HEK293T (cell line): ENCODE results near the gene HOMER3.

Experiments
- BHLHE40 ChIP-seq: fragments of 450-650 bp; IDR thresholded peaks from 2 replicates; pipeline ENCODE4 v1.6.1; 2016; ENCODE audit warnings: mild to moderate bottlenecking, moderate library complexity, borderline replicate concordance
- ELF4 ChIP-seq: fragments of 450-650 bp; IDR thresholded peaks from 2 replicates; pipeline ENCODE4 v1.6.1; 2017; ENCODE audit warnings: antibody characterized with exemption
- FOXA1 ChIP-seq: fragments of 450-650 bp; IDR thresholded peaks from 2 replicates; pipeline ENCODE4 v1.6.1; 2016; ENCODE audit warnings: mild to moderate bottlenecking
- FOXK2 ChIP-seq: fragments of 450-650 bp; IDR thresholded peaks from 2 replicates; pipeline ENCODE4 v1.6.1; 2016; ENCODE audit warnings: mild to moderate bottlenecking
- FOXM1 ChIP-seq: fragments of 450-650 bp; IDR thresholded peaks from 2 replicates; pipeline ENCODE4 v1.6.1; 2017; ENCODE audit warnings: mild to moderate bottlenecking, borderline replicate concordance
- HDGF ChIP-seq: fragments of 450-650 bp; IDR thresholded peaks from 2 replicates; pipeline ENCODE4 v1.6.1; 2017; ENCODE audit warnings: antibody characterized with exemption, borderline replicate concordance
- L3MBTL2 ChIP-seq: fragments of 450-650 bp; conservative IDR thresholded peaks from 2 replicates; pipeline ENCODE4 v1.6.1; 2016; ENCODE audit warnings: mild to moderate bottlenecking
- LEF1 ChIP-seq: fragments of 450-650 bp; IDR thresholded peaks from 2 replicates; pipeline ENCODE4 v1.6.1; 2017; ENCODE audit warnings: mild to moderate bottlenecking, borderline replicate concordance
- PKNOX1 ChIP-seq: fragments of 450-650 bp; IDR thresholded peaks from 2 replicates; pipeline ENCODE4 v1.6.1; 2016
- SP1 ChIP-seq: fragments of 450-650 bp; IDR thresholded peaks from 2 replicates; pipeline ENCODE4 v1.6.1; 2017
- SUZ12 ChIP-seq: fragments of 450-650 bp; IDR thresholded peaks from 2 replicates; pipeline ENCODE4 v1.6.1; 2016; ENCODE audit warnings: mild to moderate bottlenecking
- TARDBP ChIP-seq: fragments of 450-650 bp; IDR thresholded peaks from 2 replicates; pipeline ENCODE4 v1.6.1; 2016

GRCh38 chr19:18949858-18950257 lies 8.8 kb upstream of the HOMER3 start:
- TF ChIP-seq PKNOX1 = no peak
- TF ChIP-seq HDGF = no peak
- TF ChIP-seq L3MBTL2 = no peak
- TF ChIP-seq FOXM1 = no peak
- no peak for TF ChIP-seq FOXA1
- TF ChIP-seq FOXK2 = no peak
- no peak for TF ChIP-seq TARDBP
- no peak for TF ChIP-seq SUZ12
- TF ChIP-seq BHLHE40 = no peak
- TF ChIP-seq SP1 = no peak
- TF ChIP-seq ELF4 = no peak
- no peak for TF ChIP-seq LEF1
